HG03520 (cell line): ENCODE results near the gene MSANTD3.
"Not testable (repeated sequence)": the region's sequence is repeated elsewhere in the genome, so short reads cannot be mapped to it uniquely, and the experiment has no call there.

ENCODE experiments used
- ATAC-seq: cut with Tn5 transposase; IDR thresholded peaks from one replicate; pipeline ENCODE4 v1.9.1; 2021; ENCODE audit warnings: mild to moderate bottlenecking, moderate library complexity; ENCODE audit not compliant: unreplicated experiment

The MSANTD3 gene

DNA sequence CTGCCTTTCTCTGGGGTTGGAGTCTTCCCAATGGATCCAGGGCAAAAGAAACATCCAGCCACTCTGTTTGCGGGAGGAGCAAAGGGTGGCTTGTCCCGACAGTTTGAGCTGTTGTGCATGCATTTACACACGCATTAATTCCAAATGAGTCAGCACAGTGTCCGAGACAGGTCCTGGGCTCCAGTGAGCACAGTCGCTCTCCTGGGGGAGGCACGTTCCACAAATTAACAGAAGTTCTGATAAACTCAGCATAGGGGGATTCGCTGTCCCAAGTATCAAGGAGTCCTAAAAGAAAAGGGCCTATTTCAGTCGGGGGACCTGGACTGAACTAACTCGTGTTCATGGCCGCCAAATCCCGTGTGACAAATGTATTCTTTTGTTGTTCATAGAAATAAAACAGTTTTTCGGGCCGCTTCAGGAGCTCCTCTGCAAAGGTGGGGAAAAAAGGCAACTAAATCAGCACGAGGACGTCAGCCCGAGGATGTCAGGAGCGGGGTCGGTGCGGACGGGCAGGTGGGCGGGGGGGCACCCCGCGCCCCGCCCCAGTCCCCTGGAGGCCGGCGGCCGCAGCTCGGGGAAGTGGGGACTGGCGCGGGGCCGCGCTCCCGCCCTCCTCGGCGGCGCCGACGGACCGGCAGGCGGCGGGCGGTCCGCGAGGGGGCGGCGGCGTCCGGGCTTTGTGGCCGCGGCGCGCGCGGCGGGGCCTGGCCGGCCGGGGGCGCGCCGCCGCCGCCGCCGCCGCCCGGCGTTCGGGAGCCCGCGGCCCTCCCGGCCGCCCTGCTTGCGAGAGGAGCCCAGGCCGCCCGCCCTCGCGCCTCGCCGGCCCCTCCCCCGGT is at the start of gene MSANTD3:
TSS of gene MSANTD3 (plus strand) at position 614 of the 836 bp plus-strand sequence. CDS start 14,796 bp downstream, outside the sequence.
- ATAC-seq, result peak; percentile 70

DNA sequence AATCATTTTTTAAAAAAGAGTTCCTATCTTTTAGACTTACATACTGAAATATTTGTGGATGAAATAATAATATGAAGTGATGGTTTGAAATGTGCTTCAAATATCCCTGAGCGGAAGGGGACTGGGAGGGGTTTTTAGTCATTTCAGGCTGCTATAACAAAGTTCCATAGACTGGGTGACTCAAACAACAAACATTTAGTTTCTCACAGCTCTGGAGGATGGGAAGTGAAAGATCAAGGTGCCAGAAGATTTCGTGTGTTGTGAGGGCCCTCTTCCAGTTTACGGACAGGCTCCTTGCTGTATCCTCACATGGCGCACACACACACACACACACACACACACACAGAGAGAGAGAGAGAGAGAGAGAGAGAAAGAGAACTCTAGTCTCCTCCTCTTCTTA is 47.1 kb upstream of the MSANTD3 start:
- no peak for ATAC-seq

DNA sequence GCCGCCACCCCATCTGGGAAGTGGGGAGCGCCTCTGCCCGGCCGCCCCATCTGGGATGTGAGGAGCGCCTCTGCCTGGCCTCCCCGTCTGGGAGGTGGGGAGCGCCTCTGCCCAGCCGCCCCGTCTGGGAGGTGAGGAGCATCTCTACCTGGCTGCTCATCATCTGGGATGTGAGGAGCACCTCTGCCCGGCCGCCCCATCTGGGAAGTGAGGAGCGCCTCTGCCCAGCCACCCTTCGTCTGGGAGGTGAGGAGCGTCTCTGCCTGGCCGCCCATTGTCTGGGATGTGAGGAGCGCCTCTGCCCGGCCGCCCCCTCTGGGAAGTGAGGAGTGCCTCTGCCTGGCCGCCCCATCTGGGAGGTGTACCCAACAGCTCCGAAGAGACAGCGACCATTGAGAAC is 34.0 kb upstream of the MSANTD3 start:
- not testable (repeated sequence) for ATAC-seq

DNA sequence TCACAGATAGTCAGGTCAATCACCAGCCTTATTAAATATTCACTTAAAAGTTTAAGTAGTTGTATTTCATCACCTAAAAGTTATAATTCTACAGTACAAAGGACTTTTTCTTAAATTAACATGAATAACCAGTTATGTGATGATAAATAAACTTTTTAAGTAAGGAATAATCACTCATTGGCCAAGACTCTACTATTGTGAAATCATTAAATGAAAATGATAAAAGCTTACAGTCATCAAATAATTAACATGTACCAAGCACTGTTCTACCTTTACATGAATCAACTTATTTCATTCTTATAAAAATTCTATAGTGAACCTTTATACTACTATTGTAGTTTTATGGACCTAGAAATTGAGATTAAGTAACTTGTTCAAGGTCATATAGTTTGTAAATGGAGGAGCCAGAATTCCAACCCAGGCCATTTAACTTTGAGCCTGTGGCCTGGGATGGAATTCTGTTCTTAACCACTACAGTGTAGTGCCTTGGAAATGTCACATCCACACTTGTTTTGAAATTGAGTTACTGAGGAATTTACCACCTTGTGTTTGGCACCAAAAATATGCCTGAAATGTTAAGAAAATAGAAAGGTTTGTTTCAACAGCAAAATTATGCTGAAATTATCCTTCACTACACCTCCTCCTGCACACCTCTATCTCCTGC is 32.8 kb upstream of the MSANTD3 start:
- ATAC-seq, result no peak

- no peak for ATAC-seq
These were observed 32.1 kb upstream of the MSANTD3 start for GRCh38 chr9:100394816-100395215.

DNA sequence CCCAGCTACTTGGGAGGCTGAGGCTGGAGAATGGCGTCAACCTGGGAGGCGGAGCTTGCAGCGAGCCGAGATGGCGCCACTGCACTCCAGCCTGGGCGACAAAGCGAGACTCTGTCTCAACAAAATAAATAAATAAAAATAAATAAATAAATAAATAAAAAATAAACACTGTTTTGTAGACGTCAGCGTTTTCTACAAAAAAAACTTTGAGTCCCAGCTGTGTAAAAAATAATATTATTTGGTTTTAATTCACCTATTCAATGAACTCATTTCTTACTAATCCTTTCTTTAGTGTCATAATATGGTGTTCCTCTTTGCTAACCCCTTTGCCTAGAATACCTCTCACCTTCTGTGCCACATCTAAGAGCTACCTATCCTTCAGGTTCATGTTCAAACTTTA is 30.2 kb upstream of the MSANTD3 start:
- no peak for ATAC-seq

GRCh38 chr9:100397529-100398266 is 29.2 kb upstream of the MSANTD3 start:
- ATAC-seq, result no peak

DNA sequence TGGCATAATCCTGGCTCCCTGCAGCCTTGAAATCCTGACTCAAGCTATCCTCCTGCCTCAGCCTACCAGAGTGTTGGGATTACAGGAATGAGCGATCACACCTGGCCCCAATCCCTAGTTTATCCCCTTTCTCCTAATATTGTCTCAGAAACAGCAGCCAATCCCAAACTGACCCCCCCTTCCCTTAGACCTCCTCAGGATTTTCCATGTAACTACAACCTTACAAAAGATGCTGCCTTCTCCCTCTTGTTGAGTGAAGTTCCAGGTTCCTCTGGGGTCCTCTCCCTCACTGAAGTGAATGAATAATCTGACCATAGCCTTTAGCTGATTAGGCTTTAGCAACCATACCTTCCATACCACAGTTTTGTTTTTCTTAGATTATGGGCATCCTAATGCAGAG is 25.9 kb upstream of the MSANTD3 start:
- ATAC-seq, result no peak

GRCh38 chr9:100406962-100407361 is 20.0 kb upstream of the MSANTD3 start:
- ATAC-seq, result no peak

DNA sequence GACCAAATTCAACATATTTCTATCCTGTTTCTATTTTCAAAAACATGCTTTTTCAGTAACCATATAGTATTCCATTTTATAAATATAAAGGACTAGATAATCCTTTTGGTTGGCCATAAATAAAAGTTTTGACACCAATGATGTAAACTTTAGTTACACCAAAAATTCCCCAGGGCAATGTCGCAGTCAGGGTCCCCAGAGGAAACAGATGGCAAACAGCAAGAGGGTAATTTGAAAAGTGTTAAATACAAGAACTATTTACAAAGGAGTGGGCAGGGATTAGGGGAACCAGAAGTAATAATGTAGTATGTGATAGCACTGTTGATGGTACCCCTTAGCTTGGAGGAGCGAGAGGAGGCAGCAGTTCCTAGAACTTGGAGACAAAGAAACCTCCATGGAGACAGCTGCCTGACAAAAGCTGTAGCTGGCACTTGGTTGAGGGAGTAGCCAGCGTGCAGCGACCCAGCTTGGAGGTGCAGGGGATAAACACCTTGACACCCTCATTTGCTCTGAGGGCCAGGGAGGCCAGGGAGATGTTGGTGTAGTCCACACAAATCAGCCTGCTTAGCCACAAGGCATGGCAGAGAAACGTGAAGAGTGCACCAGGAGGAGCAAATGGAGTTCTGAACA is 18.3 kb upstream of the MSANTD3 start:
- no peak for ATAC-seq

GRCh38 chr9:100409176-100409556 is 17.8 kb upstream of the MSANTD3 start:
- ATAC-seq, result no peak

DNA sequence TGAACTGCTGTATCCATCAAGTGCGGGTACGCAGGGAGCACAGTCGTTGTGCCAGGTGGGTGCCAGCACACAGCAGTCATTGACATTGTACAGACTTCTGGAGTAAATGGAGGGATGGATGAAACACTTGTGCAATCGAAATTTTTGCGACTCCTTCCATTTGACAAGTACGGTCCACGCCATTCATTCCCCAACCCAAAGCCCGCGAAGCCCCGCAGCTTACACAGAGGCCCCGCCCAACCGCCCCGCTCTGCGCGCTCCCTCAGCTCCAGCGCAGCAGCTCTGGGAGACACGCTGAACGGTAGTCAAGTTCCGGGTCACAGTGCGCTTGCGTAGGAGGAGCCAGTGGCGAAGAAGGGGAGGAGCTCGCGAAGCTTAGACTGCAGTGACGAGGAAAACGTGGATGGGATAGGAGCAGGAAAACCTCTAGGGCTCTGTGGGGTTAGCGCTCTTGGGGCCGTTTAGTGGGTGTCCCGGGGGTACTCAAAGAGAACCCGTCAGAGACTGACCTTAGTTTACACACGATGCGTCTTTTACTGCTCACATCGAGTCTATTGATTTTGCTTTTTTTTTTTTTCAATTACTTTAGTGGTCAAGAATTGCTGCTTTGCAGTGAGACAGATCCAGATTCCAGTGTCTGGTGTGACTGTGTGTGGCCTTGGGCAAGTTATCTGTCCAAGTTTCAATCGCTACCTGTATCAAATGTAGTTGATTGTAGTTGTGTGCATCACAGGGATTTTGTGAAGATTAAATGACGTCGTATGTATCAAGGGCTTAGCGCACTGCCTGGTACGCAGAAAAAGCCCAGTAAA is 15.3 kb upstream of the MSANTD3 start:
- ATAC-seq, result peak; percentile 99

- no peak for ATAC-seq
These were observed 13.0 kb upstream of the MSANTD3 start for GRCh38 chr9:100413839-100414420.

- ATAC-seq, result no peak
These were observed 9.1 kb upstream of the MSANTD3 start for GRCh38 chr9:100417815-100418214.

- ATAC-seq, result no peak
These were observed 7.8 kb upstream of the MSANTD3 start for GRCh38 chr9:100419166-100419565.

DNA sequence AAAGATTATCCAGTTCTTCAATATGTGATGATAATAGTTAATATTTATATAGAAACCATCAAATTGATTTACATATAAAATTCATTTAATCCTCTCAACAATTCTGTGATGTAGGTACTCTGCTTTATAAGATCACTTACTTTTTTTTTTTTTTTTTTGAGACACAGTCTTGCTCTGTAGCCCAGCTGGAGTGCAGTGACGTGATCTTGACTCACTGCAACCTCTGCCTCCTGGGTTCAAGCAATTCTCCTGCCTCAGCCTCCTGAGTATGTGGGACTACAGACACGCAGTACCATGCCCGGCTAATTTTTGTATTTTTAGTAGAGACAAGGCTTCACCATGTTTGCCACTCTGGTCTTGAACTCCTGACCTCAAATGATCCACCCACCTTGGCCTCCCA is 5.8 kb upstream of the MSANTD3 start:
- ATAC-seq, result not testable (repeated sequence)

DNA sequence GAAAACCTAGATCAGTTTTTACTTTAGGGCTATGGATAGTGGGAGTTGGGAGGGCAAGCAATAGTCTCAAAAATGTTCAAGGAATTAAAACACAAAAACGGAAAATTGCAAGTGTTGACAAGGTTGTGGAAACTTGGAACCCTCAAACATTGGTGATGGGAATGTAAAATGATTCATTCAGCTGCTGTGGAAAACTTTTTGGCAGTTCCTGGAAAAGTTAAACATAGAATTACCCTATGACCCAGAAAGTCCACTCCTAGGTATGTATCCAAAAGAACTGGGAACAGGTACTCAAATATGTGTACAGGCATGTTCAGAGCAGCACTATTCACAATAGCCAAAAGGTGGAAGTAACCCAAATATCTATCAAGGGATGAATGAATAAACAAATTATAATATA is 1.2 kb upstream of the MSANTD3 start:
- no peak for ATAC-seq

GRCh38 chr9:100426189-100426529 is 784 bp upstream of the MSANTD3 start:
- ATAC-seq, result no peak

DNA sequence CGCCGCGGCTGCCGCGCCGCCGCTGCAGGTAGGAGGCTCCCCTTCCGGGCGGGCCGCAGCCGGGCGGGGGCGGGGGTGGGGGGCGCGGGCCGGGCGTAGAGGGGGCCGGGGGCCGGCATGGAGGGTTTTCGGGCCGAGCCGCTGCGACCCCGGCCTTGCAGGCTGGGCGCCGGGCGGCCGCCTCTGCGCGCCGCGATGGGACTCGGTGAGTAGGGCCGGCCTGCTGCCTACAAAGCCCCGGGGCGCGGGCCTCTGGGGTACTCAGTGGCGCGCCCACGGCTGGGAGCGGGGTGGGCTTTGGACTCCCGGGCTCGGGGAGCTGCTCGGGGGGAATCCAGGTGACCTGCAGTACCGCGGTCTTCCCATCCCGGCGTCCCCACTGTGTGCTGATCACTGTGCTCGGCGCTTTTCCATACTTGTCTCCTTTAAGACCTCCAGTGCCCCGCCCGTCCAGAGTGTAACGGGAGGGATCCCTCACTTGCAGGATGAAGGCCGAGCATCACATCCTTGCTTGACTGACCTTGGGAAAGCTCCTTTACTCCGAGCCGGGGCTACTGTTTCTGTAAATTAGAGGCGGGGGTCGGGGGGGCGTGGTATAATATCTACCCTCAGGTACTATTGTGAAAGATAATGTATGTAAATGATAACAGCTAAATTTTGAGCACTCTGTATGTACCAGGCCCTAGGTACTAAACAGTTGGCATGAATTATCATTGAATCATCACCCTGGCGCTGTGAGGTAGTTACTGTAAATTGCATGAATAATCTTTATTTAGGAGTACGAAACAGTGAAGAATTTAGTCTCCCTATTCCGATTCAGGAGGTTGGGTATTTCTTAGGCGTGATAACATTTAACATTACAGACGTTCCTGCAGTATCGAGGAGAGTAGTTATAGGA is 672 bp downstream of the MSANTD3 start:
- peak; percentile 45 for ATAC-seq
